D721Med (cell line): ENCODE data around the gene EHD1.

Experiments used
- DNase-seq: peaks from one replicate; pipeline ENCODE4 v3.0.0; 2011; ENCODE audit warnings: low spot score; ENCODE audit not compliant: insufficient read length
- FAIRE-seq: peaks from 2 replicates; lab custom pipeline; 2011; peaks lifted over from hg19 to GRCh38; lab: Jason Lieb, UNC
- CTCF ChIP-seq: IDR thresholded peaks from 2 replicates; pipeline ENCODE4 v1.5.1; 2012; ENCODE audit warnings: mild to moderate bottlenecking, control low read depth; ENCODE audit not compliant: insufficient read depth; ENCODE audit errors: missing control alignments

EHD1 gene

GRCh38 chr11:64900774-64901173, 22.4 kb upstream of the EHD1 start:
- TF ChIP-seq CTCF = no peak
- DNase-seq (no peak), FAIRE-seq (no peak)

GRCh38 chr11:64900263-64900678, 21.9 kb upstream of the EHD1 start:
- FAIRE-seq (no peak), DNase-seq (no peak)

GRCh38 chr11:64898541-64898940, 20.1 kb upstream of the EHD1 start:
- FAIRE-seq (no peak), DNase-seq (no peak)
- no peak for TF ChIP-seq CTCF

More at GRCh38 chr11:64900263-64900678, 21.9 kb upstream of the EHD1 start:
- no peak for TF ChIP-seq CTCF

- TF ChIP-seq CTCF = no peak
- no peak for DNase-seq
- no peak for FAIRE-seq
Observed at GRCh38 chr11:64898076-64898445, 19.6 kb upstream of the EHD1 start.

- DNase-seq (no peak), FAIRE-seq (no peak)
- TF ChIP-seq CTCF = no peak
Observed at GRCh38 chr11:64897381-64898075, 19.1 kb upstream of the EHD1 start.

- TF ChIP-seq CTCF = no peak
- FAIRE-seq (no peak), DNase-seq (no peak)
Observed at GRCh38 chr11:64896448-64897022, 18.1 kb upstream of the EHD1 start.

GRCh38 chr11:64894812-64895452, 16.5 kb upstream of the EHD1 start:
- DNase-seq = no peak

More at GRCh38 chr11:64894812-64895452, 16.5 kb upstream of the EHD1 start:
- no peak for TF ChIP-seq CTCF
- FAIRE-seq = no peak
